Lung microvascular endothelial cell (primary cell): ENCODE results near the gene OR4D2. TPM values are rescaled to one million over a fixed set of nuclear protein-coding genes. Genes with fewer than 3 reads are reported as not detected.

Source experiments
- DNase-seq, 2 donors: peaks; one replicate each; pipeline versions ENCODE4 v3.0.0 to v3.0.0-alpha.2; 2010; ENCODE audit warnings: low read depth in 2 of 2
- total RNA-seq: library from RNA; depleted of rRNA; stranded (reverse); fragments of >200 nt; gene quantifications from 2 replicates; pipeline ENCODE4 v1.2.1, GENCODE V29; 2014

Gene OR4D2
- total RNA-seq, 1 donor from 2014 or later: not detected

- DNase-seq: peak; percentile 10 to 28
These were observed 5.7 kb downstream of the OR4D2 start for GRCh38 chr17:58172369-58173071.

- no peak for DNase-seq
These were observed 8.1 kb downstream of the OR4D2 start for GRCh38 chr17:58174871-58175270.

DNA sequence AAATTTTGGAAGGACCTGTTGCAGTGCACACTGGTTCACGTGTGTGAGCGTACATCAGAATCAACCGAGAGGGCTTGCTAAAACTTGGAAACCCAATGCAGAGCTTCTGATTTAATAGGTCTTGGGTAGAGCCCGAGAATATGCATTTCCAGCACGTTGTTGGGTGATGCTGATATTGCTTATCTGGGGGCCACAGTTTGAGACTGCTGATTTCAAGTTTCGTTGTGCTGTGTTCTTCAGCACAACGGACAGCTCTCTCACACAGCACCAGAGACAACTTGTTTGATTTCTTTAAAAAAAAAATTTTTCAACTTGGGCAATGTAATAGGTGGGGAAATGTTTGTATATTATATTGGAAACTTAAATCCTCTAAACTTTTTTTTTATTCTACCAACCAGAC lies 9.4 kb downstream of the OR4D2 start:
- peak; percentile 26 to 28 for DNase-seq

DNA sequence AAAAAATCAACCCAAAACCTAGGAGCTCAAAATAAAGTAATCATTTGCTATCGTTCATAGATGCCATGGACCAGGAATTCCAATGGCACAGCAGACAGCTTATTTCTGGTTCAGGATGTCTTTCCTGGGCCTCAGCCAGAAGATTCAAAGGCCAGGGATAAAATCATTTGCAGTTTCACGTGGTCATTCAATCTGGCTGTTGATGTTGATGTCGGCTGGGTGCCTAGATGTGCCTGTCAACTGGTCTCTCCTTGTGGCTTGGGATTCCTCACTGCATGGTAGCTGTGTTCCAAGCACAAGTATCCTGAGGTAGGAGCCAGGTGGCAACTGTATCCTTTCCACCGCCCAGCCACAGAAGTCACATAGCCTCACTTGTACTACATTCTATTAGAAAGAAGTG lies 15.0 kb downstream of the OR4D2 start:
- DNase-seq: no peak

DNA sequence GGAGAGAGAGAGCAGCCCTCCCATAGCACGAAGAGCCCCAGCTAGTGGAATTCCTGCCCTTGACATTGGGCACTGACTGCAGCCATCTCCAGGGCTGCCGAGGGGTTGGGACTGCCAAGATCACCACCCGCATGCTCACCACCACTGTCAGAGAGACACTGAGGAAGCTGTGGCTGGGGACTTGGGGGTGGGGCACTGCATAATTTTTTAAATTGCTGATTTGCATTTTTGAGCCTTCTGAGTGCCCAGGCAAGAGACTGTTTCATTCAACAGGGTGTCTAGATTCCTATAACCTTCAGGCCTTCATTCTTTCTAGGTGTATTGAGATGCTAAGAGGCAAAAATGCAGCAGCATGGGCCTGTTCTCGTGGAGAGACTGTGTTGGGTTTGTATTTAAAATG lies 16.7 kb downstream of the OR4D2 start:
- DNase-seq: no peak

DNA sequence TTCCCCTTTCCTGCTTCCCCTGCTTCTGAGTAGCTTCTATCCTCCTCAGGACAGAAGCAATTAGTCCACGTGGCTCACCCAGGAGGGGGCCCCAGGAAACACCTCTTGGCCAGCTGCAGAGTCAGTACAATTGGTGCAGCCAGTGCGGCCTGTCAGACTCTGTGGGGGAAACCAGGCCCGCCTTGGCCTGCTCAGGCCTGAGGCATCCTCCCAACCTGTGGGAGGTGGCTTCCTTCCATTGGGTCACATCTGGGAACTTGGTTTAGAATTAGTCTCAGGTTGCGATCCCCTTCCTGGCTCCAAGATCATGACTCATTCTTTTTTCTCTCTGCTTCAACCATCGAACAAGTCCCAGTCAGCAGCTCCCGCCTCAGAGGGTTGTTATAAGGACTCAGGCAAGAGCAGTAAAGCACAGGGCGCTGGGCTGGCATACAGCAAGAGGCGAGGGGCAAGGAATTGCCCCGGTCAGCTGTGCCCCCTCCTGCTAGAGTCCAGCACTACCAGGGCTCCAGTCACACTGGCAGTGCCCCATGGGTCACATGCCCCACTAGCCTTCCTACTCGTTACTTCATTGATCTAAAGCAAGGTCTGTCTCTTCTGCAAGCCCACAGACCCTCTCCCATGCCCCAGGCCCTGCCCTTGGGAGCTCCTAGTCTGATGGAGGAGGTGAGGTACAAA lies 17.7 kb downstream of the OR4D2 start:
- DNase-seq: no peak

- DNase-seq: no peak
These were observed 18.4 kb downstream of the OR4D2 start for GRCh38 chr17:58184986-58185761.

DNA sequence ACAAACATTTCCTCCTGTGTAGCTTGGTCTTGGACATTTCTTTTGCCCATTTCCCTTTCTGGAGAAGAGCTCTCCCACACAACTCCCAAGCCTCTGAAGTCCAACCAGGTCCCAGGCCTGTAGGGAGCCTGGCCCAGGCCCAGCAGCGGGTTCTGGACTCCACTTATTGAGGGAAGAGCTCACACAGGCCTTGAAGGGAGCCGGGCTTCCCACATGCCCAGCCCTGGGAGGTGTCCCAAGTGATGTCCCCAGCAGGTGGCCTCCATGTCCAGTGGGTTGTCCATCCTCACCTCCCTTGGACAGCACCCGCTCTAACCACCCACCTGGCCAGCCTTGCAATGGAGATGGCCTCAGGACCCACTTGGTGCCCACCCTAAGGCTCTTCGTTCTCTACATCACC lies 19.8 kb downstream of the OR4D2 start:
- DNase-seq: no peak

DNA sequence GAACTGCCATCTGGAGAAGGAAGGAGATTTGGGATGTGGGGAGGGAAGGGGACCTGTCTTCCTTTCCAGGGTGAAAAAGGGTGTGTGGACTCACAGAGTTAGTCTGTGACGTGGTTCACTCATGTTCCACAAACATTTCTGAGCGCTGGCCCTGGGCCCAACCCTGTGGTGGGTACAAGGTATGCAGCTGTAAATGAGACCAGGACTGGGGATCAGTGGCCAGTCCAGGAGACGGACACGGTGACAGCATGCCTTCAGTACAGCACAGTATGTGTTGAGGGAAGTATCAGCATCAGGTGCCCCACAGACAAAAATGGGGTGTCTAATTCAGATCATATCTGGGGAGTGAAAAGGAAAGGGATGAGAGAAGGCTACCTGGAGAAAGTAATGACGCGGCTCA lies 20.3 kb downstream of the OR4D2 start:
- DNase-seq: no peak

DNA sequence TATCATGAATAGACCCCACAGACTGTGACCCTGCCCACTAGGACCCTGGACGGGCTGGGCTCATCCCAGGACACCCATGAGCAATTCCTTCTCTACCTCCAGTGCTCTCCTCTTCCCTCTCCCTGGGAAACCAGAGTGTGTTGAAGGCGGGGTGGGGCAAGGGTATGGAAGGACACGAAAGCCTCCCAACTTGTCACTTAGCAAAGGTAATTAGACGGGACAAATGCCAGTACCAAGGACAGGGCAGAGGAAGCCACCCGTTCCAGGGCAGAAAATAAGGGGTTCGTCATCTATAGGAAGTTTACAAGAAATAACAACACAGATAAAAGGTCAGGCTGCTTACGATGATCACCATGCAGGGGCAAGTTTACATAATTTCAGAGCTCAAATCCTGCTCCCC lies 20.9 kb downstream of the OR4D2 start:
- DNase-seq: no peak

GRCh38 chr17:58189436-58190146 lies 22.8 kb downstream of the OR4D2 start:
- DNase-seq: peak in 1 of 2 donors; percentile 68

- no peak for DNase-seq
These were observed 24.6 kb downstream of the OR4D2 start for GRCh38 chr17:58191241-58191896.

DNA sequence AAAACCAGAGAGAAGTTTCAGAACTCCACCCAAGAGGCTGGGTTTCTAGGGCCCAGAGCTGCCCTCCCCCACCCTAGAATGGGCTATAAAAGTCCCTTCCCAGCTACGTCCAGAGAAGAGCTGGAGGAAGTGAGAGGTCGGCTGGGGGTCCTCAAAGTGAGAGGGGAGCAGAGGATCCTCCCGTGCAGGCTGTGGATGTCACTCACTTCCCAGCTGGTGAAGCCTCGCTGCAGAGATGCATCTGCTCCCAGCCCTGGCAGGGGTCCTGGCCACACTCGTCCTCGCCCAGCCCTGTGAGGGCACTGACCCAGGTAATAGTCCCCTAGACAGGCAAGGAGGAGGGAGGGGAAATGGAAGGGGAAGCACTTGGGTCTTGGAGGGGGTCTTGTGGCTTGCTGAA lies 25.8 kb downstream of the OR4D2 start, which contains the start of gene EPX:
Gene EPX, plus strand, starts transcription at position 115 of the 400 bp plus-strand sequence. Its CDS starts 121 bp downstream, at position 236.
- no peak for DNase-seq

DNA sequence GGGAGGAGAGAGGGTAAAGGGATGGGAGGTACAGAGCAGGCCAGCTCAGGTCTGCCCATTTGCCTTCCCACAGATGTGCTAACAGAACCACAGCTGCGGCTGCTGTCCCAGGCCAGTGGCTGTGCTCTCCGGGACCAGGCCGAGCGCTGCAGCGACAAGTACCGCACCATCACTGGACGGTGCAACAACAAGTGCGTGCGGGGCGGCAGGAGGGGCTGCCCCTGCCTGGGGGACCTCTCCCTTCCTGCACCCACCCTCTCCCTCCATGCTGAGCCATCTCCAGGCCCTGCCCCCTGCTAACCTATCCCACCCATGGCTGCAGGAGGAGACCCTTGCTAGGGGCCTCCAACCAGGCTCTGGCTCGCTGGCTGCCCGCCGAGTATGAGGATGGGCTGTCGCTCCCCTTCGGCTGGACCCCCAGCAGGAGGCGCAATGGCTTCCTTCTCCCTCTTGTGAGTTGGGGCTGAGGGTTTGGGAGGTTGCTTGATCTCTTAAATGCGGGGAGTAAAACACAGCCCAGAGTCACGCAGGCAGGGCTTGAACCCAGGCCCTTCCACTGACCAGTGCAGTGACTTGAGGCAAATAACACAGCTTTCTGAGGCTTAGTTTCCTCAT lies 27.0 kb downstream of the OR4D2 start:
- DNase-seq: no peak

GRCh38 chr17:58195518-58196123 lies 28.8 kb downstream of the OR4D2 start:
- DNase-seq: no peak

- DNase-seq: no peak
These were observed 29.8 kb downstream of the OR4D2 start for GRCh38 chr17:58196610-58197009.

DNA sequence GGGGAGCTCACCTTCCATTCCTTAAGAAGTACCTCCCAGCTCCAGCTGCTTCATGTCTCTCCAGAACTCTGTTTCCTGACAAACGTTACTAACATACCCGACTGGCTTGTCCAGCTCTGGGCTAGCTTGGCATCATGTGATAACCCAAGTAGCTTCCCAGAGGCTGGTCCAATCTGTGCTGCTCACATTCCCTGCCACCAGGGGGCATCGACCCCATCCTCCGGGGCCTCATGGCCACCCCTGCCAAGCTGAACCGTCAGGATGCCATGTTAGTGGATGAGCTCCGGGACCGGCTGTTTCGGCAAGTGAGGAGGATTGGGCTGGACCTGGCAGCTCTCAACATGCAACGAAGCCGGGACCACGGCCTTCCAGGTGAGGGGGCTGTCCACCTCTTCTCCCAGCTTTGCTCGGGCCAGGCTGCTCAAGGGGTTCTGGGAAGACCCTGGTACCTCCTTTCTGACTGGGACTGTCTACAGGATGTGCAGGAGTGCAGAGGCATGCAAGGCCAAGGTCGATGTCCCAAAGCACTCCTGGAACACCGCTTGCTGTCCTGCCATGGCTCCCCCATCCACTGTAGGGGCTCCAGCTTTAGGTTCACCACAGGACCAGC lies 33.3 kb downstream of the OR4D2 start:
- DNase-seq: peak; percentile 51 to 68

DNA sequence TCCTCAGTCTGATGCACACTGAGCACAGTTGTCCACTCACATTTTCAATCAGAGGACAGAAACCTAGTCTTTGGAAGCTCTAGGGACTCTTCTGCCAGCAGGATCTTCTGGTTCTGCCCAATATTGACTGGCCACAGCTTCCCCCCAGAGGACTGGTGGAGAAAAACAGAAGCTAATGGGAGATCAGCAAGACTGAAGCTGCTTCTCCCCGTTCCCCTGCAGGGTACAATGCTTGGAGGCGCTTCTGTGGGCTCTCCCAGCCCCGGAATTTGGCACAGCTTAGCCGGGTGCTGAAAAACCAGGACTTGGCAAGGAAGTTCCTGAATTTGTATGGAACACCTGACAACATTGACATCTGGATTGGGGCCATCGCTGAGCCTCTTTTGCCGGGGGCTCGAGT lies 36.1 kb downstream of the OR4D2 start:
- DNase-seq: no peak

DNA sequence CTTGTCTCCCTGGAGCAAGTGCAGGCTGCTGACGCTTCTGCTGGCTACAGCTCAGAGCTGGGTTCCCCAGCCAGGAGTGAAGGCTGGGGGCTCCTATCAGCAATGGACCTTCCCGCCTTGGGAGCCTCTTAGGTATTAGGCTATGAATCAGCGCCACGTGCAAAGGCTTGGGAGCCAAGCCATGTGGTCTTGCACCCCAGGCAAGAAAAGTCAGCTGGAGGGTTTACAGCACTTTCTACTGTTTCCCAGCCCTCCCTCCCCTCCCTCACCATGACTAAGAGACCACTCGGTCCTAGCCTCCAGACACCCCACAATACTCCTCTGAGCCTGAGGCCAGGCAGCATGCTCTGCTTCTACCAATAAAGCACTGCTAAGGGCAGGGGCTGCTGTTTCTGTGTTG lies 38.0 kb downstream of the OR4D2 start:
- DNase-seq: no peak

GRCh38 chr17:58205936-58206335 lies 39.2 kb downstream of the OR4D2 start:
- DNase-seq: no peak
